CD14-positive monocyte (primary cell): ENCODE measurements around the gene PTPRR. TPM values are rescaled to one million over a fixed set of nuclear protein-coding genes. Genes with fewer than 3 reads are reported as not detected.

Source experiments
- DNase-seq, 3 donors: peaks; one replicate each; pipeline ENCODE4 v3.0.0-alpha.2; 2011 to 2022
- H2AFZ ChIP-seq: 2 replicates; pipeline ENCODE4 v1.6.0; 2012; ENCODE audit warnings: mild to moderate bottlenecking, low read depth, low read length, inconsistent platforms; ENCODE audit not compliant: insufficient read depth, poor library complexity, severe bottlenecking
- H3K27ac ChIP-seq, 2 donors: 1 replicate in 1 of 2; 2 replicates in 1 of 2; pipeline ENCODE4 v1.5.1; 2012 to 2013; ENCODE audit warnings: low read length in 2 of 2, control low read depth in 1 of 2, inconsistent platforms in 1 of 2, low read depth in 1 of 2, mild to moderate bottlenecking in 1 of 2
- H3K27me3 ChIP-seq, 2 donors: one replicate each; pipeline versions ENCODE4 v1.6.0 to v1.6.1; 2011 to 2013; ENCODE audit warnings: low read length in 2 of 2; ENCODE audit not compliant: control insufficient read depth in 2 of 2, insufficient read depth in 2 of 2
- H3K36me3 ChIP-seq, 2 donors: replicated peaks in 1 of 2; 1 replicate in 1 of 2; 2 replicates in 1 of 2; pipeline versions ENCODE4 v1.5.1 to v1.6.1; 2012 to 2013; ENCODE audit warnings: low read length in 2 of 2, control low read depth in 1 of 2, inconsistent platforms in 1 of 2, mild to moderate bottlenecking in 1 of 2; ENCODE audit not compliant: insufficient read depth in 2 of 2, control insufficient read depth in 1 of 2
- H3K4me1 ChIP-seq, 2 donors: 1 replicate in 1 of 2; 2 replicates in 1 of 2; pipeline versions ENCODE4 v1.5.1 to v1.6.1; 2012 to 2013; ENCODE audit warnings: low read length in 2 of 2, control low read depth in 1 of 2, inconsistent platforms in 1 of 2, mild to moderate bottlenecking in 1 of 2, moderate library complexity in 1 of 2; ENCODE audit not compliant: insufficient read depth in 2 of 2, control insufficient read depth in 1 of 2
- H3K4me2 ChIP-seq: replicated peaks from 2 replicates; pipeline ENCODE3; 2012; ENCODE audit warnings: low read length, moderate library complexity, mild to moderate bottlenecking; ENCODE audit not compliant: poor library complexity, severe bottlenecking; ENCODE audit errors: extremely low read depth
- H3K4me3 ChIP-seq, 3 experiments: fragments of 200-600 bp in 1 of 3; sonication (generic) in 1 of 3; replicated peaks in 1 of 3; 1 replicate in 2 of 3; 2 replicates in 1 of 3; pipeline ENCODE4 v1.5.1; 2011 to 2013; ENCODE audit warnings: low read length in 3 of 3, mild to moderate bottlenecking in 3 of 3, control low read depth in 2 of 3, low read depth in 2 of 3, inconsistent platforms in 1 of 3, moderate library complexity in 1 of 3
- H3K79me2 ChIP-seq: 2 replicates; pipeline ENCODE4 v1.6.0; 2012; ENCODE audit warnings: mild to moderate bottlenecking, control low read depth, inconsistent platforms, low read length, moderate library complexity; ENCODE audit not compliant: insufficient read depth
- H3K9ac ChIP-seq: 2 replicates; pipeline ENCODE4 v1.6.0; 2017; ENCODE audit warnings: low read length, mild to moderate bottlenecking; ENCODE audit not compliant: insufficient read depth, poor library complexity, severe bottlenecking
- H3K9me3 ChIP-seq, 2 donors: replicated peaks in 1 of 2; 1 replicate in 1 of 2; 2 replicates in 1 of 2; pipeline versions ENCODE4 v1.5.1 to v1.6.1; 2012 to 2013; ENCODE audit warnings: low read length in 2 of 2, control low read depth in 1 of 2; ENCODE audit not compliant: control insufficient read depth in 1 of 2, insufficient read depth in 1 of 2
- H4K20me1 ChIP-seq: 2 replicates; pipeline ENCODE4 v1.6.0; 2012; ENCODE audit warnings: mild to moderate bottlenecking, low read length, control low read depth, moderate library complexity; ENCODE audit not compliant: insufficient read depth
- H3K27ac Mint-ChIP-seq, 7 donors: one replicate each; pipeline ENCODE4 v1.8.0; 2020; ENCODE audit warnings: mild to moderate bottlenecking in 7 of 7, mixed read lengths in 7 of 7, moderate library complexity in 6 of 7, inconsistent platforms in 2 of 7
- H3K27me3 Mint-ChIP-seq, 3 donors: one replicate each; pipeline ENCODE4 v1.8.0; 2021 to 2022; ENCODE audit warnings: low read depth in 3 of 3, mild to moderate bottlenecking in 3 of 3, mixed read lengths in 3 of 3, moderate library complexity in 3 of 3, inconsistent platforms in 1 of 3
- H3K36me3 Mint-ChIP-seq, 2 donors: one replicate each; pipeline ENCODE4 v1.8.0; 2020; ENCODE audit warnings: mixed read lengths in 2 of 2, inconsistent platforms in 1 of 2, mild to moderate bottlenecking in 1 of 2
- H3K4me1 Mint-ChIP-seq: one replicate; pipeline ENCODE4 v1.8.0; 2020; ENCODE audit warnings: mild to moderate bottlenecking, mixed read lengths
- H3K4me3 Mint-ChIP-seq, 2 donors: one replicate each; pipeline ENCODE4 v1.8.0; 2020; ENCODE audit warnings: mild to moderate bottlenecking in 2 of 2, mixed read lengths in 2 of 2, moderate library complexity in 1 of 2
- H3K9me3 Mint-ChIP-seq, 7 donors: one replicate each; pipeline ENCODE4 v1.8.0; 2020 to 2022; ENCODE audit warnings: mixed read lengths in 7 of 7, mild to moderate bottlenecking in 6 of 7, moderate library complexity in 6 of 7, inconsistent platforms in 2 of 7
- WGBS: methylation state at CpG from one replicate; pipeline ENCODE4 v1.1.5; 2013; ENCODE audit warnings: missing lambda C conversion rate; ENCODE audit not compliant: insufficient coverage; 5-methylcytosine and 5-hydroxymethylcytosine counted together
- intact Hi-C, 2 donors: fragments of 100-400 bp; cut with micrococcal nuclease; formaldehyde crosslinking; loops; one replicate each; pipeline versions ENCODE4 v1.15.0 to v1.15.1; 2023
- polyA plus RNA-seq, 3 donors: library from polyadenylated mRNA; depleted of rRNA in 1 of 3; unstranded in 2 of 3; stranded (reverse) in 1 of 3; fragments of 300-500 nt in 2 of 3; fragments of >200 nt in 1 of 3; fragmentation: Illumina TruSeq in 2 of 3; gene quantifications; 1 replicate in 2 of 3; 2 replicates in 1 of 3; pipeline ENCODE4 v1.2.3, GENCODE V29; 2012 to 2021
- TF ChIP-seq, protein P1 (sequence below): fragments of 200-600 bp; IDR thresholded peaks from one replicate; pipeline ENCODE4 v1.8.0; 2022; ENCODE audit warnings: antibody characterized with exemption, mild to moderate bottlenecking

Gene PTPRR
- polyA plus RNA-seq, 3 donors = not detected

DNA sequence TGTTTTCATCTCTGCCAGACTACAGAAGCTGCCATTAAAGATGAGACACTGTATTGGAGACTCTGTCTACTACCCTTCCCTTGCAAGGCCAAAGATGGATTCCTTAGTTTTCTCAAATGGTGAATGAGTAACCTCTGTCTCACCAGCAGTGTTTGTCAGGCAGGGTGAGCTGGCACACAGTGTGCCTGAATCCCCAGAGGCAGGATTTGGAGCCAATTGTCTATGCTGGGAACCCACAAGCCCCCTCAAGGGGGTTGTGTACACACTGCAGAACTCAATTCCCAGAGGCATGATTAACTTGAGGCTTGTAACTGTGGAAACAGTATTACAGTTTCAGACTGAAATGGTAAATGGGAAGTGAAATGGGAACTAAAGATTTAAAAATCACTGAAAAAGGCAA, 146.5 kb downstream of the PTPRR start:
- H3K4me3 ChIP-seq = no peak overlapping the region
- H3K27ac ChIP-seq = no peak overlapping the region
- Mint-ChIP-seq H3K9me3 (peaks cover 0 to 2% (median 0%) of the 10 kb centered on the region in 7 donors), H3K36me3 (no peaks in the 10 kb centered on the region), H3K27ac (no peak overlapping the region), H3K4me3 (no peak overlapping the region), H3K27me3 (no peaks in the 10 kb centered on the region), H3K4me1 (no peaks in the 10 kb centered on the region)
- H3K4me1 ChIP-seq = no peaks in the 10 kb centered on the region
- H3K27me3 ChIP-seq = no peaks in the 10 kb centered on the region
- H3K9ac ChIP-seq = no peak overlapping the region
- H4K20me1 ChIP-seq = no peaks in the 10 kb centered on the region
- H3K9me3 ChIP-seq = no peaks in the 10 kb centered on the region
- intact Hi-C loops = no loop called here
- no peak overlapping the region for H3K4me2 ChIP-seq
- H2AFZ ChIP-seq = no peak overlapping the region
- DNase-seq = no peak
- TF ChIP-seq, protein P1, sequence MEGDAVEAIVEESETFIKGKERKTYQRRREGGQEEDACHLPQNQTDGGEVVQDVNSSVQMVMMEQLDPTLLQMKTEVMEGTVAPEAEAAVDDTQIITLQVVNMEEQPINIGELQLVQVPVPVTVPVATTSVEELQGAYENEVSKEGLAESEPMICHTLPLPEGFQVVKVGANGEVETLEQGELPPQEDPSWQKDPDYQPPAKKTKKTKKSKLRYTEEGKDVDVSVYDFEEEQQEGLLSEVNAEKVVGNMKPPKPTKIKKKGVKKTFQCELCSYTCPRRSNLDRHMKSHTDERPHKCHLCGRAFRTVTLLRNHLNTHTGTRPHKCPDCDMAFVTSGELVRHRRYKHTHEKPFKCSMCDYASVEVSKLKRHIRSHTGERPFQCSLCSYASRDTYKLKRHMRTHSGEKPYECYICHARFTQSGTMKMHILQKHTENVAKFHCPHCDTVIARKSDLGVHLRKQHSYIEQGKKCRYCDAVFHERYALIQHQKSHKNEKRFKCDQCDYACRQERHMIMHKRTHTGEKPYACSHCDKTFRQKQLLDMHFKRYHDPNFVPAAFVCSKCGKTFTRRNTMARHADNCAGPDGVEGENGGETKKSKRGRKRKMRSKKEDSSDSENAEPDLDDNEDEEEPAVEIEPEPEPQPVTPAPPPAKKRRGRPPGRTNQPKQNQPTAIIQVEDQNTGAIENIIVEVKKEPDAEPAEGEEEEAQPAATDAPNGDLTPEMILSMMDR = no peak
- H3K36me3 ChIP-seq = no peaks in the 10 kb centered on the region
- H3K79me2 ChIP-seq = no peaks in the 10 kb centered on the region

DNA sequence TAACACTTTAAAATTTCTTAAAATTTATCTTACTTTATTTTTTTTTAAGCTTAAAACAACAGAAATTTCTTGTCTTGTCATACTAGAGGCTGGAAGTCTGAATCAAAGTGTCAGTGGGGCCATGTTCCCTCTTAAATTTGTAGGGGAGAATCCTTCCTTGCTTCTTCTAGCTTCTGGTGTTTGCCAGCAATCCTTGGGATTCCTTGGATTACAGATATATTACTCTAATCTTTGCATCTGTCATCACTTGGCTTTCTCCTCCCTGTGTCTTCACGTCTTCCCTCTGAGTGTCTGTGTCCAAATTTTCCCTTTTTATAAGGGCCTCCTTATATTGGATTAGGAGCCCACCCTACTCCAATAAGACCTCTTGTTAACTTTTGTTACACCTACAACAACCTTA, 147.7 kb downstream of the PTPRR start:
- TF ChIP-seq, protein P1 = no peak
- H3K4me3 ChIP-seq = no peak overlapping the region
- H3K9me3 ChIP-seq = no peaks in the 10 kb centered on the region
- H4K20me1 ChIP-seq = no peaks in the 10 kb centered on the region
- no peaks in the 10 kb centered on the region for H3K36me3 Mint-ChIP-seq
- no peak overlapping the region for H3K27ac Mint-ChIP-seq
- no peak overlapping the region for H3K4me2 ChIP-seq
- H3K4me1 ChIP-seq = no peaks in the 10 kb centered on the region
- H3K9ac ChIP-seq = no peak overlapping the region
- H3K4me1 Mint-ChIP-seq = no peaks in the 10 kb centered on the region
- H3K4me3 Mint-ChIP-seq = no peak overlapping the region
- intact Hi-C loops = no loop called here
- no peak for DNase-seq
- H3K9me3 Mint-ChIP-seq = peaks cover 0 to 1% (median 0%) of the 10 kb centered on the region in 7 donors
- no peak overlapping the region for H3K27ac ChIP-seq
- no peaks in the 10 kb centered on the region for H3K36me3 ChIP-seq
- H3K27me3 Mint-ChIP-seq = no peaks in the 10 kb centered on the region
- no peak overlapping the region for H2AFZ ChIP-seq
- H3K79me2 ChIP-seq = no peaks in the 10 kb centered on the region
- H3K27me3 ChIP-seq = no peaks in the 10 kb centered on the region
- 67% methylated on average over 1 of the region's 1 CpG for WGBS
